Endothelial cell of hepatic sinusoid (primary cell): Measurements from ENCODE around the gene PDCD1.

Source experiments
- in situ Hi-C: cut with HindIII; loops from 2 replicates; pipeline ENCODE4 v1.10.0; 2017; ENCODE audit warnings: low sequenced_read_pairs

PDCD1 gene

DNA sequence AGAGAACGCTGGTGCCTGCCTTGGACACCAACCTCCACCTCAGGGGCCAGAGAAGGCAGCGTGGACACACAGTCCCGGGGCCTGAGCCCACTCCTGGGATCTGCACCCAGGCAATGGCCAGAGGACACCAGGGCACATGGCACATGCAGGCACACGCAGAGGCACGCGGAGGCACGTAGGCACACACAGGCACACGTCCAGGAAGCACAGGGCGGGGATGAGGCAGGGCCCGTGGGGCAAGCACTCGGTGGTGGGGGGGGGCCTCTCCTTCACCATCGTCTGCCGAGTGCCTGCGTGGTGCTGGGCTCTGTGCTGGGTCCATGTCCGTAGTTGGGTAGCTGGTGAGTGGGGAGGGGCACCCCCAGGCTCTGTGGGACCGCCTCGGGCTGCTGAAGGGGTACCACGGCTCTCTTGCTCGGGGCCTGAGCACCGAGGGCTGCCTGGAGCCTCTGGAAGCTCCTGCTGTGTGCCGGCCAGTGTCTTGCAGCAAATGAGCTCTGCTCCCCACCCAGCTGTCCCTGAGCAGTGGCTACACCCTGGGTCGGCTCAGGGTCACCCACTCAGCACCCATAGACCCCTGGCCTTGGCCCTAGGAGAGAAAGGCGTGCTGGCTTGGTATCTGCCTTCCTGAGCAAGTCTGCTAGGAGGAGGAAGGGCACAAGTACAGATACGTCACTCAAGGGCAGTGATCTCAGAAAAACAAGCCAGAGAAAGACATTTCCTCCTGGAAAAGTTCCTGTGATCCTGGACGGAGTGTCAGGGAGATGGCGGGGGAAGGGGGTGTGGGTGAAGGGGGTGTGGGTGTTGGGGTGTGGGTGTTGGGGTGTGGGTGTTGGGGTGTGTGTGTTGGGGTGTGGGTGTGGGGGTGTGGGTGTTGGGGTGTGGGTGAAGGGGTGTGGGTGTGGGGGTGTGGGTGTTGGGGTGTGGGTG is 37.3 kb upstream of the PDCD1 start:
- in situ Hi-C loops: no loop called here

GRCh38 chr2:241895427-241895711 is 36.7 kb upstream of the PDCD1 start:
- in situ Hi-C loops: no loop called here

- in situ Hi-C loops: no loop called here
Observed at GRCh38 chr2:241894681-241895426, 36.2 kb upstream of the PDCD1 start.

- in situ Hi-C loops: no loop called here
Observed at GRCh38 chr2:241894056-241894641, 35.5 kb upstream of the PDCD1 start.

- in situ Hi-C loops: no loop called here
Observed at GRCh38 chr2:241893265-241893664, 34.6 kb upstream of the PDCD1 start.

DNA sequence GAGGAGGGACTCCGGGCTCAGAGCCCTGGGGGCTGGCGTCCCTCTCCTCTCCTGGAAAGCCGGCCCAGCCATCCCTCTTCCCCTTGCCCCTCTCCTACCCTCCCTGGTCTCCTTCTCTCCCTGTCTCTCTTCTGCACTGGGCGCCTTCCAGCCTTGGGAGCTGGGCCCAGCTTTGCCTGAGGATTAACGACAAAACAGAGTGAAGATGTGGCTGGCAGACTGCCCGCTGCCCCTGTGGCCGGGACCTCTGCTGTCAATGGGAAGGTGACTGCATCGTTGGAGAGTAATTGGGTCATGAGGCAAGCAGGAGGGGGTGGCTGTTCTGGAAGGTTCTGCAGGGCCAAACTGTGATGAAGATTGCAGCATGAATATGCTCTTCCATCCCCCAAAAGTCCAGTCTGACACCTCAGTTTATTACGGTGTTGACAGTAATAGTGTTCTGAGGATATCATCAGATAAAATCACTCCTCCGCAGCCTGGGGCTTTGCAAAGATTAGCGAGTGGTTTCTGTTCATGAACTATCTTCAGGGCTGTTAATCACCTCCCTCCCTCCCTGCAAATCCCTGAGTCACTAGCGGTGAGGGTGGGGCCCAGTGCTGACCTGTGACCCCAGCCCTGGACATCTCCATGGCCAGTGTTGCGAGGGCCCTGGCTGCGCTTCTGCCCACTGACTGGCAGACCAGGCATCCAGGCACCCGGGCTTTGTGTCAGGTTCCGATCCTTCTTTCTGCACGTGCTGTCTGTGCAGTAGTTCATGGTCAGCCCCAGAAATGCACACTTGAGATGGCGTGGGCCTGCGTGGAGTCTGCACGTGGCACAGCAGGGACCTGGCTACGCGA is 33.8 kb upstream of the PDCD1 start:
- in situ Hi-C loops: no loop called here

- in situ Hi-C loops: no loop called here
Observed at GRCh38 chr2:241891988-241892298, 33.2 kb upstream of the PDCD1 start.

GRCh38 chr2:241891315-241891987 is 32.8 kb upstream of the PDCD1 start:
- in situ Hi-C loops: no loop called here

- in situ Hi-C loops: no loop called here
Observed at GRCh38 chr2:241890524-241891235, 32.0 kb upstream of the PDCD1 start.

- in situ Hi-C loops: no loop called here
Observed at GRCh38 chr2:241888641-241889040, 29.9 kb upstream of the PDCD1 start.

GRCh38 chr2:241887806-241888522 is 29.3 kb upstream of the PDCD1 start:
- in situ Hi-C loops: no loop called here

GRCh38 chr2:241886840-241887447 is 28.2 kb upstream of the PDCD1 start:
- in situ Hi-C loops: no loop called here

DNA sequence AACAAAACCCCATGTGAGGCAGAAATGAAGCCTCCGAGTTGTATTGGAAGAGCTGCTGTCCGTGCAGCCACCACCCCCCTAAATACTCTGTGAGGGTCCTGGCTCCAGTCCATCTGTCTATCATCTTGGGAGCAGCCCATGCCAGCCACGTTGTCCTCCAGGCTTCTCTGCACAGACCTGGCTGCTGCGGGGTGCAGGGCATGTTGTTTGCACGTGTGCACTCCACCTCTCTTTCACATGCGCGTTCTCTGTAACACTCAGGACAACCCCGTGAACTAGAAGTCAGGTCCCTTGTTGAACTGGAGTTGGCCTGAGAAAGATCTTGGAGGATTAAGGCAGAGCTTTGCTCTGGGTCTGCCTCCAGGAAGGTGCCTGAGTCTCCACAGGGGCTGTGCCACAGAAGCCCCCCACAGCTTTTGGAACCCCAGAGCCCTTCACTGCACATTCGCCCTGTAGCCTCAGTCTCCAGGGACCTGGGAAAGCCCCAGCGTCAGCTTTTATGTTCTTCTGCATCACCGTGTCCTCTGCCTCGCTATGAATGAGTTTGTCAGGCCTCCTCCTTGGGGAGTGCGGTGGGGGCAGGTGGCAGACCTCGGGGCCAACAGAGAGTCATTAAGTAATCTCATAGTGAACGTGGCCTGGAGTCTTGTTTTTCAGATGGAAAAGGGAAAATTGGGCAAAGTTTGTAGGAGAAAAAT is 27.4 kb upstream of the PDCD1 start:
- in situ Hi-C loops: no loop called here

GRCh38 chr2:241885291-241885945 is 26.7 kb upstream of the PDCD1 start:
- in situ Hi-C loops: no loop called here

DNA sequence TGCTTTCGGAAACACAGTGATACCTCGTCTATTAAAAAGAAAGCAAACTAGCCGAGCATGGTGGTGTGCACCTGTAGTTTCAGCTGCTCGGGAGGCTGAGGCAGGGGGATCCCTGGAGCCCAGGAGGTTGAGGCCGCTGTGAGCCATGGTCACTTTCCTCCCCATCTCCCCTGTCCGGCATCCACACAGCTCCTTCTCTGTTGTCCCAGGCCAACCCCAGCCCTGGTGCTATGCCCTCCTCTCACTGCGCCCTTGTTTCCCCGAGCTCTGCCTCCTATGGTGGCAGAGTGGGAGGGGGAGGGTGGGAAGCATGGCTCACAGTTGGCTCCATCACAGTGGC is 26.2 kb upstream of the PDCD1 start:
- in situ Hi-C loops: no loop called here

- in situ Hi-C loops: no loop called here
Observed at GRCh38 chr2:241882091-241882625, 23.5 kb upstream of the PDCD1 start.

- in situ Hi-C loops: no loop called here
Observed at GRCh38 chr2:241880311-241881073, 21.8 kb upstream of the PDCD1 start.
